Activated T-helper 9 cell treated with anti-CD3 and anti-CD28 coated beads, Interleukin-2, amount 50 U/mL, for 16 hours (primary cell): ENCODE measurements around the gene NPAT.
"Not testable (repeated sequence)": the region's sequence is repeated elsewhere in the genome, so short reads cannot be mapped to it uniquely, and the experiment has no call there.

Experiments used
- DNase-seq: peaks from one replicate; pipeline ENCODE4 v3.0.0-alpha.2; 2020; ENCODE audit warnings: low read depth

The NPAT gene

GRCh38 chr11:108148556-108148955 lies 73.9 kb downstream of the NPAT start:
- no peak for DNase-seq

GRCh38 chr11:108147150-108147549 lies 75.3 kb downstream of the NPAT start:
- no peak for DNase-seq

DNA sequence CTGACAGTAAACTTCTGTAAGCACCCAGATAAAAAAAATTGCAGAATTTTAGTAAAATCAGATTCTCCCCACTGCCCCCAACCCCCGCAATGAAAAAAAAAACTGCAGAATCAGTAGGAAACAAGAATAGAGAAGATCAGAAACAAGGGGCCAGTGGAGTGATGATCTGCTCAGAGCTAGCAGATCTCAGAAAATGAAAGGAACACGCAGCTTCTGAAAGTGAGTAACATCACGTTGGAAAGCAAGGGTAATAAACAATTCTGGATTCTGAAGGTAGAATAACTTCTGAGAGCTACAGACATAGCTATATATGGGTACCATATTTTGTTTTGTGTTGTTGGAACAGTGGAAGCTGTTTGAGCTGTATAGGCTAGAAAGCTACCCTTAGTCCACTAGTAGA lies 77.8 kb downstream of the NPAT start:
- DNase-seq, result no peak

GRCh38 chr11:108142304-108142703 lies 80.1 kb downstream of the NPAT start:
- DNase-seq, result no peak

DNA sequence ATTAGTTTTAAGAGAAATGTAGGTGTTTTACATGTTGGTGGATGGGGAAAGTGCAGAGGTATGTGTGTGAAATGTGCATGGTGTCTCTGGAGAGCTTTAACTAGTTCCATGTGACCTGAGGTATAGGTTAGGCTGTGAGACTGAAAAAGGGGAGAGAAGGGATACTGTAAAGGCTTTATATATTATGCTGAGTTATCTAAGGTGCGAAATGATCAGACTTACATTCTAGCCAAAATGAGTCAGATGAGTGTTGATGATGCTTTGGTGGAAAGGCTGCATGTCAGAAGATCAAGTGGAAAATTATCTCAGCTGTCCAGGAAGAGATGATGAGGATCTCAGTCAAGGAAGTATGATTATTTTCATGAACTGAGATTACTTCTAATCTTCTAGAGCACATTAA lies 85.2 kb downstream of the NPAT start:
- no peak for DNase-seq

DNA sequence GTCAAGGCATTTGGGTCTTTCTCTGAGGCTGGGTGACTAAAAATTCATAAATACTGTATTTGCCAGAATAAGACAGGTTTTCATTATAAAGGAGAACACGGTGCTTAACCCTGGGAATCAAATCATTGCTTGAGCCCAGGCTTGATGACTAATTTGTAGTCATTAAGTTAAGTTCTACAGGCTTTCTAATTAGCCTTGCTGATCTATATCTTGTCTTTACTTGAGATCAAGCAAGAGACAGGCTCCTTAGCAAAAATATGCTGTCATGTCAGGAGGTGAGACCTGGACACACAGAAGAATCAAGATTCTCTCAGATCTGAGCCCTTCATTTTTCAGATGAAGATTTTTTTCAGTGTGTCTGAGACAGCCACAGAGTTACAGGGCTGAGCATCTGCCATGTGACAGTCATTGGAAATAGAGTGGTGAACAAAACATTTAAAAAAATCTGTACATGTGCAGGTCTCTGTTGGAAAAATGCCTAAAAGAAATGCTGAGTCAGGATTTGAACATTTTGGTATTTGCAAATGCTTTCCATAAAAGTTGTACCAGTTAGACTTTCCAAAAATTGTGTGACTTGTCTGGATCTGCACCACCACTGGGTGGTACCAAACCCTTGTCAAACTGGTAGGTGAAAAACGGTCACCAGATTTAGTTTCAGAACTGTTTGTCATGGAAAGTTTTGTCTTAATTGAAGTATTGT lies 86.4 kb downstream of the NPAT start:
- no peak for DNase-seq

GRCh38 chr11:108132993-108133538 lies 89.4 kb downstream of the NPAT start:
- not testable (repeated sequence) for DNase-seq

DNA sequence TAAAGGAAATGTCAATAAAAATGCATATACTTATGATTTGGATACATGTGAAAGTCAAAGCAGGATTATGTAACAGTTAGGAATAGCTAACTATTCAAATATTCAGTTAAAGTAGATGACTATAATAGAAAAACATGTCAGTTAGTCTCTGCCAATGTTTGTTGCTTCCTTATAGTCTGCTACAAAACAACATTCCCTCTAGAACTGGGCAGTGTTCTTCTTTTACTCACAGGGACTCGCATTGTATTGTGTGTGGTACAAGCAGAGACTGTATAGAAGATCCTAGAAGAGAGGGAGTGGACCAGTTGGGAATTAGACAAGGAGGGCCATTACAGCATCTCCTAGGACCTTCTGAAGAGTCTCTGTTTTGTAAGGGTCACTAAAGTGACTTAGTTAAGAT lies 90.4 kb downstream of the NPAT start:
- DNase-seq, result no peak

GRCh38 chr11:108128772-108129171 lies 93.7 kb downstream of the NPAT start:
- no peak for DNase-seq

GRCh38 chr11:108125096-108125495 lies 97.3 kb downstream of the NPAT start:
- no peak for DNase-seq

GRCh38 chr11:108122166-108122628 lies 100.2 kb downstream of the NPAT start:
- DNase-seq, result no peak

- DNase-seq, result peak; percentile 95
These were observed 100.9 kb downstream of the NPAT start, which contains the start of gene ACAT1 for GRCh38 chr11:108121274-108122155. TSS of gene ACAT1 (plus strand) at chr11:108121567. CDS start at chr11:108121607, 40 bp downstream.

GRCh38 chr11:108120936-108121273 lies 101.5 kb downstream of the NPAT start:
- DNase-seq, result not testable (repeated sequence)

GRCh38 chr11:108117746-108118371 lies 104.6 kb downstream of the NPAT start:
- no peak for DNase-seq

DNA sequence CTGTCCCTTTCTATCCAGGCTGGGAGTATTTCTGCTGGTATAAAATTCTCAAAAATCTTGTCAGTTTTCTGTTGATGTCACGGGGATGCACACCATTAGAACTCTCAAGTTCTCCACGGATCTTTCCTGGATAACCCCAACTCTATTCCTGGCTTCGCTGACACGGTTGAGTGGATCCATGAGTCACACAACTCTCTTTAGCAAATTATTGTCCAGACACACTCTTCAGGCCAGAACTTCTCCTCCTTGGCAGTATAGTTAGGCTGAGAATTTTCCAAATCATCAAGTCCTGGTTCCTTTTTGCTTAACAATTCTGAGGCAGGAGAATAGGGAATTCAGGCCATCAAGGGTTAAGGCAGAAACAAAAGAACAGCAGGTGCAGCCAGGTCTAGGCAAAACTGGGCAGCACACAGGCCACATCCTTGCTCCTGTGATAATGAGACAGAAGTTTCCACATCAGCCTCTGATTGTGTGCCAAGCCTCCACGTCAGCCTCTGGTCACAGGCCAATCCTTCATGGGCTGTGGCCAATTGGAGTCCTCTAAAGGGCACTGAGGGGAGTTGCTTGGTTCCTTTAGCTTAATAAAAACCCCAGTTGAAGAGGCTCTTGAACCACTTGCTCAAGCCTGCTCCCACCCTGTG lies 106.8 kb downstream of the NPAT start:
- DNase-seq, result no peak

DNA sequence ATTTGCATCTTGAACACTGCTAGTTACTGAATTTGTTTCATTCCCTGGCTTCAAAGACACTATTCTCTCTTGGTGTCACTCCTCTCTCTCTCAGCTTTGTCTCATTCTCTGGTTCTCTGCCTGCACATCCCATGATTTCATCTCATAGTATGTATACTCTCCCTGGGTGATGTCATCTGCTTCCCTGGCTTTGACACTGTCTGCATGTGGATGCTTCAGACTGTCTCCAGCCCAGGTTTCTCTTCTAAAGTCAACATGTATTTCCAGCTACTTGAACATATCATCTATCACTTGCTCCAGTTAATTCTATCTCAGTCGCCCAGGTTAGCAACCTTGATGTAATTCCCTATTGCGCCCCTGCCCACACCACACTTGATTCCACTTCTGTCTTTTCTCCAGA lies 110.4 kb downstream of the NPAT start:
- DNase-seq, result no peak

- DNase-seq, result no peak
These were observed 111.3 kb downstream of the NPAT start for GRCh38 chr11:108111126-108111525.
